GM18502 (cell line): ENCODE data around the gene AP1S1.
"Not testable (repeated sequence)": the region's sequence is repeated elsewhere in the genome, so short reads cannot be mapped to it uniquely, and the experiment has no call there.

ENCODE experiments used
- ATAC-seq: cut with Tn5 transposase; IDR thresholded peaks from one replicate; pipeline ENCODE4 v1.9.1; 2021; ENCODE audit warnings: mild to moderate bottlenecking; ENCODE audit not compliant: unreplicated experiment, poor library complexity

AP1S1 gene

DNA sequence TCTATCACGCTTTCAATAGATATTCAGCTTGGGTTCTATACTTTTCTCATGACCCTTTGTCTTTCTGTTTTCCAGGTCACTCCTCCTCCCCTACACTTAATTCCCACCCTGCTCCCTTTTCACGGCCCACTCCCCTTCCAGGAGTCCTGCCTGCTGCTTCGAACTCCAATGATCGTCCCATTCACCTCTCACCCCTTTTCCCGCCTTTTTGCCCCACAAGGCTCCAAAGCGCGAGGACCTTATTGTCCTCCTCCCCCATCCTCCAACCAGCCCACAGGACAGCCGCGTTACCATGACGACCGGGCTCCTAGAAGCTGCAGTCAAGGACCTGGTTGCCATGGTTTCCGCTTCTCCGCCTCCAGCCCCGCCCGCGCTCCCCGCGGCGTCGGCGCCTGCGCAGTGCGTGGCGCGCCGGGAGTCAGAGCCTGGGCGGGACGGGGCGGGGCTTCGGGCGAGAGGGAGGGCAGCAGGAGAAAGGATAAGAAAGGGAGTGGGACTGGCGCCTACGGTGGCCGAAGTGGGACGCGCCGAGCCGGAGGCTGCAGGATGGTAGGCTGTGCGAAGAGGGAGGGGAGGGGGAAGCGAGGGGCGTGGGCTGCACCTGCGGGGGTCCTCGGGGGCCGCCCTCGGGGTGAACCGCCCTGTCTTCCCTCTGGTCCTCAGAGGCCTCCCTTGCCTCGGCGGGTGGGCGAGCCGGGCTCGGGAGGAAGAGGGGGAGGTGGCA is at the start of gene AP1S1:
Gene AP1S1 (plus strand): TSS at position 508 of the 724 bp plus-strand sequence. CDS start 39 bp downstream, at position 547.
- ATAC-seq = peak; percentile 82

DNA sequence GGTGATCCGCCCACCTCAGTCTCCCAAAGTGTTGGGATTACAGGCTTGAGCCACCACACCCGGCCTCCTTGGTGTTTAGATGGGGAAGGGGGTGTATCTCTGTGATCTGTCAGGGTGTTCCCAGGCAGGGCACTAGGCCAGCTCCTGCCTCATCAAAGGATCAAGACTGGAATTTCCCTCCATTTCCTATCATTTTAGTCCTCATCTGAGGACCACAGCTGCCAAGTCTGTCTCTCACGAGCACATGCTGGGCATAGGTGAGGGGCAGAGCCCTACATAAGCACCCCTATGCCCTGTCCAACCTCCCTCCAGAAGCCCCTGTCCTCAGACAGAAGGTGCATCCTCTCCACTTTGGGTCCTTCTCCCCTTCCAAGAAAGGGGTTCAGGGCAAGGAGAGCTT is 49.5 kb upstream of the AP1S1 start:
- no peak for ATAC-seq

DNA sequence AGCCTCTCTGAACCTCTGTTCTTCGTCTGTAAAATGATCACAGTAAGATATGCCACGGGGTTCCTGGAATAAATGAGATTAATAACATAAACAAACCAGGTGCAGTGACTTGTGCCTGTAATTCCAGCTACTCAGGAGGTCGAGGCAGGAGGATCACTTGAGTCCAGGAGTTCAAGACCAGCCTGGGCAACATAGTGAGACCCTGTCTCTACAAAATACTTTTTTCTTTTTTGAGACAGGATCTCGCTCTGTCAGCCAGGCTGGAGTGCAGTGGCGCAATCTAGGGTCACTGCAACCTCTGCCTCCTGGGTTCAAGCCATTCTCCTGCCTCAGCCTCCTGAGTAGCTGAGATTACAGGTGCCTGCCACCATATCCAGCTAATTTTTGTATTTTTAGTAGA is 49.0 kb upstream of the AP1S1 start:
- ATAC-seq = not testable (repeated sequence)

DNA sequence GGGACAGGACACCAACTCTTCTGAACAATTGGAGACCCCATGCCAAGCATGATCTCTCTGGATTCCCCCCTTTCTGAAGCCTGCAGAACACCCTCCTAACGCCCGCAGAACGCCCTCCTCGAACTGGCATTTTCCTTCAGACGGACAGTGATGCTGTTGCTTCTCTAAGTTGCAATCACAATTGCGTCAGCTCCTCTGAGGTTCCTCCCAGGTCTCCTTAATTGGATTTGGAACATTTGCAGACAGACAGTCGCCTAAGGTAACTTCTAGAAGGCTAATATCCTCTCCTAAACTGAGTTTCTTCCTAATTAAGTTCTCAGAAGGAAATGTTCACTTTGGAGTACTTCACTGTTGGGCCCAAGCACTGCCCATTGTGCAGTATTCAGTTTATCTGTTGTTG is 47.9 kb upstream of the AP1S1 start:
- ATAC-seq = no peak

DNA sequence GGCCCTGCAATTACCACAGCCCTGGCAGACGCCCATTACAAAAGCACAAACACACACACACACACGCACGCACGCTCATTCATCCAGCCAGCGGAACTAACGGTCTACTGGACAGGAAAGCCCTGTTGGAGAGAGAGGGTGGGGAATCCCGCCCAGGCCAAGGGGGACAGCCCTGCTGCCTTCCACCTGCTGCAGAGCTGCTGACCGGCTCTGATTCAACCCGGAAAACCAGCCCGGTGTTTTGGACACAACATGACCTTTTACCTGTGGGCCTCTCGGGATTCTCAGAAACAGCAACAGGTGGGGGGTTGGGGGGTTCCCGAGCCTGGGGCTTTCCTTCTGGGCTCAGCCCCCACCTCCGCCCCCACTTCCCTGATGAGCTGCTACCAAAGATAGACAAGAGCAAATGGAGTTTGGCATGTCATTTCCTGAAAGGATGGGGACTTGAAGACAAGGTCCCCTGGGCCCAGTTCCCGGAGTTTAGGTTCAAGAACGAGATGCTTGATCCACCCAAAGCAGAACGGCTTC is 45.9 kb upstream of the AP1S1 start:
- no peak for ATAC-seq

DNA sequence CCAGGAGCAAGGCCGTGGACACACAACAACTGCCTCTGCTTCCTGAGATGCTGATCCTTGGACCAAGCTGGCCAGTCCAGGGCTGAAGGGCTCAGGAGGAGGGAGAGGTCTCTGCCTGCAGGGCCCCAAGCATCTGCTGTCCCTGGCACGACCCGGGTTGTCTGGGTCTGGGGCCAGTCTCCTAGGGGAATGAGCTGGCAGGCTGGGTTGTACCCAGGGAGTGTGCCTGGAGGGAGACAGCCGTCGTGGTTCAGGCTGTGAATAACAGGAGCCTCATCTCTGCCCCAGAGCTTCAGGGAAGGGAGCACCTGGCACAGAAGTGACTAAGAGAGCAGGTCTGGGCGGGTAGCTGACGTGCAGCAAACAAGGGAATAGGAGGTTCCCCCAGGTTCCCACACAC is 45.3 kb upstream of the AP1S1 start:
- ATAC-seq = no peak

DNA sequence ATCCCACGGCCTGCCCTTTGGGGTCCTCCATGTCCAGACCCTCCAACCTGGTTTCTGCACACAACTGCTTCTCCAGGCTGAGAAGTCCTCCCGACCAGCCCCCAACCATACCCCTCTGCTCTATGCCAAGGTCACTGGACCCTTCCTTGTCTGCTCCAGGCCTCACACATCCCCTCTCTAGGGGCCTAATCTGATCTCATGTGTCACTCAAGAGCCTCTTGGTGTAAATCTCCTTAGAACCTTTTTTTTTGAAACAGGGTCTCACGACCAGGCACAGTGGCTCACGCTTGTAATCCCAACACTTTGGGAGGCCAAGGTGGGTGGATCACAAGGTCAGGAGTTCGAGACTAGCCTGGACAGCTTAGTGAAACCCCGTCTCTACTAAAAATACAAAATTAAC is 44.9 kb upstream of the AP1S1 start:
- no peak for ATAC-seq

DNA sequence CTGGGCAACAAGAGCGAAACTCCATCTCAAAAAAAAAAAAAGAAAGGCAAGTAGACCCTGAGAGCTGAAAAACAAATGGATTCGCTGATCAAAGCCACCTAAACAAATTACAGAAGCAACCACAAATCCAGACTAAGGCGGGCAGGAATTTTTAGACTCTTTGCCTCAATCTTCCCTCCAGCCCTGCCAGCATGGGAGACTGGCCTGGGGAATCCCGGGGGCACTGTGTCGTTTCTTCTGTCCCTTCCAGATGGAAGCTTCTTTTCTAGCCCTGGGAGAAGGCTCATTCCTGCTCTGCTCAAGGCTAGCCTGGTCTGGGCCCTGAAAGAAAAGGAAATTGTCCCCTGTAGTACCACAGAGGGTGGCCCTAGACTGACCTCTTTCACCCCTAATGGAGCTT is 43.0 kb upstream of the AP1S1 start:
- ATAC-seq = no peak

DNA sequence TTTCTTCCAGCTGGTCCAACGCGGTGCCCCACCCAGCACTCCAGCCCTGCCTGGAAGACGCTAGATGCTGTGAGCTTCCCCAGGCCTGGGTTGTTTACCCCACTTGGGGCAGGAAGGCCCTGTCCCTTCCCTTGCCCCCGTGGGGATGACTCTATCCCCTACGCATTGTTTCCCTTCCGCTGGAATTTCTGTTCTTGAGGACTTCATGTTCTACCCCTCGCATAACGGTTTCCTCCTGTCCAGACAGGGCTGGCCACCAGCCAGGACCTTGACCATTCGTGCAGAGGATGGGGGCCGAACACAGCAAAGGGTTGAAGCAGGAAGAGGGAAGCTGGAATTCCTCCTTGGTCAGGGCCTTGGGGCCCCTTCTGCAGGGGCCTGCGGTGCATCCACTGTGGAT is 42.0 kb upstream of the AP1S1 start:
- ATAC-seq = no peak

DNA sequence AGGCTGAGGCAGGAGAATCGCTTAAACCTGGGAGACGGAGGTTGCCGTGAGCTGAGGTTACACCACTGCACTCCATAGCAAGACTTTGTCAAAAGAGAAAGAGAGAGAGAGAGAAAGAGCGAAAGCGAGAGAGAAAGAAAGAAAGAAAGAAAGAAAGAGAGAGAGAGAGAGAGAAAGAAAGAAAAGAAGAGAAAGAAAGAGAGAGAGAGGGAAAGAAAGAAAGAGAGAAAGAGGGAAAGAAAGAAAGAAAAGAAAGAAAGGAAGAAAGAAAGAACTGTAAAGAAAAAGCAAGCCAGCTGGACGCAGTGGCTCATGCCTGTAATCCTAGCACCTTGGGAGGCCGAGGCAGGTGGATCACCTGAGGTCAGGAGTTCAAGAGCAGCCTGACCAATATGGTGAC is 41.1 kb upstream of the AP1S1 start:
- ATAC-seq = not testable (repeated sequence)

DNA sequence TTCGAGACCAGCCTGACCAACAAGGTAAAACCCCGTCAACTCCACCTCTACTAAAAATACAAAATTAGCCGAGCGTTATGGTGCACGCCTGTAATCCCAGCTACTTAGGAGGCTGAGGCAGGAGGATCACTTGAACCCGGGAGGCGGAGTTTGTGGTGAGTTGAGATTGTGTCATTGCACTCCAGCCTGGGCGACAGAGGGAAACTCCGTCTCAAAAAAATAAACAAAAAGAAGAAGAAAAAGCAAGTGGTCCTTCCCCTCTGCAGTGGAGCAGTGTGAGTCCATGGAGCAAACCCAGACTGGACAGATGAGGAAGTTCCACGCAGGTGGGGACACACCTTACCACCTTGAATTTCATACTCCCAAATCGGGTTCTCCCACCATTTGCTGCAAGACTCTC is 40.4 kb upstream of the AP1S1 start:
- ATAC-seq = no peak

DNA sequence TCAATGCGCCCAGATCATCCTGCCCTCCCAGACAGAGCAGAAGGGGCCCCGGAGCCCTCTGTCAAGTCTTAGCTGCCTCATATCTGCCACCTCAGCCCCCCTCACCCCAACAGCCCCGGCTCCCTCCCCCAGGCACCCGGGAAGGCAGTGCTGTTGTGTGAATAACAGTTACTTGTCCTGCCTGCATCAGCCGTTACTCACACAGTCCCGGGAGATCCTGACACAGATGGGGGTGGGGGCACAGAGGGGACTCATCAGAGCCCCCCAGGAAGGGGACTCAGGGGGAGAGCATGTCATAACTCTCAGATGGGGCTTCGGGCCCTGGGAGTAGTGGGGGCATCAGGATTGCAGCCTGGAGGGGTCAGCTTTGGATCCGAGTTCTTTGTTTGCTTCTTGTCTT is 39.8 kb upstream of the AP1S1 start:
- ATAC-seq = no peak

DNA sequence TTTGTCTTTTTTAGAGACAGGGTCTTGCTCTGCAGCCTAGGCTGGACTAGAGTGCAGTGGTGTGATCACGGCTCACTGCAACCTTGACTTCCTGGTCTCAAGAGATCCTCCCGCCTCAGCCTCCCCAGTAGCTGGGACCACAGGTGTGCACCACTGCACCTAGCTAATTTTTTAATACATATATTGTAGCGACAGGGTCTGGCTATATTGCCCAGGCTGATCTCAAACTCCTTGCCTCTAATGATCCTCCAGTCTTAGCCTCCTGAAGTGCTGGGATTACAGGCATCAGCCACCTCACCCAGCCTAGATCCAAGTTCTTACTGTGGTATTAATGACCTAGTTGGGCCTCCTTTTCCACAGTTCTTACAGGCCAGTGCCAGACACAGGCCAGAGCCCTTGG is 39.1 kb upstream of the AP1S1 start:
- ATAC-seq = no peak

DNA sequence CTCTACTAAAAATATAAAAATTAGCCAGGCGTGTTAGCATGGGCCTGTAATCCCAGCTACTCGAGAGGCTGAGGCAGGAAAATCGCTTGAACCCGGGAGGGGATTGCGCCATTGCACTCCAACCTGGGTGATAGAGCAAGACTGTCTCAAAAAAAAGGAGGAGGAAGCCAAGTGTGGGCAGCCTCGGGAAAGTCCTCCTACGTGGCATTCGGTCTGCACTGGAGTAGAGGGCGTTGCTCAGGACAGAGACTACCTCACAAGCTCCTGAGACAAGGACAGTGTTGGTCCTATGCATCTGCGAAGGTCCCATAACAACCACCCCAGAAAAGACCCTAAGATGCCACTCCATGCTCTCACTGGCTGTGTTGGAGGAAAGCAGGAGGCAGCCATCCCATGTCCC is 37.4 kb upstream of the AP1S1 start:
- ATAC-seq = no peak

DNA sequence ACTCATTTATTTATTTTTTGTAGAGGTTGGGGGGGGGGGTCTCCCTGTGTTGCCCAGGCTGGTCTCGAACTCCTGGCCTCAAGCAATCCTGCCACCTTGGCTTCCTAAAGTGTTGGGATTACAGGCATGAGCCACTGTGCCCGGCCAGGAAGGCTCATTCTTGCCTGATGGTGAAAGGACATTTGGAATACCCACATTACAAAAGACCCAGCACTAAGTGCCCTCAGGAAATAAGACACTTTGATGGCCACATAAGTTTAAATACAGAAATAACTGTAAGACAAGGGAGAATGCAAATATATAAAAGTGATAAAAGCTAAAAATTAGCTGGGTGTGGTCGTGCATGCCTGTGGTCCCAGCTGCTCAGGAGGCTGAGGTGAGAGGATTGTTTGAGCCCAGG is 35.4 kb upstream of the AP1S1 start:
- ATAC-seq = no peak

DNA sequence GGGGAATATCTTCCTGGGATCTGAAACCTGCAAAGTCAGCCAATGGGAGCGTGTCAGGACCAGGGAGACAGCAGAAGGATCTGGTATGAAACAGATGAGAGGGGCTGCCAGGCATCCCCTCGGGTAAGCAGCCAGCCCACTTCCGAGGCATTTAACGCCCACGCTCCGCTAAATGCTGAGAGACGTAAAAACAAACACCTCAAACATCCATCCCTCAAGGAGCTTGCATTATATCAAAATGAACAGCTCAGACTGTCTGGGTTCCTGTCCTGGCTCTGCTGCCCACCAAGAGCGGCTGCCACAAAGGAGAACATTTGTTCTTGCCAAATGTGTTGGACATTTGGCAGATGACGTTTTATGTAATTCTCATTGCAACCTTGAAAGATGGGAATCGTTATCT is 34.4 kb upstream of the AP1S1 start:
- ATAC-seq = no peak

DNA sequence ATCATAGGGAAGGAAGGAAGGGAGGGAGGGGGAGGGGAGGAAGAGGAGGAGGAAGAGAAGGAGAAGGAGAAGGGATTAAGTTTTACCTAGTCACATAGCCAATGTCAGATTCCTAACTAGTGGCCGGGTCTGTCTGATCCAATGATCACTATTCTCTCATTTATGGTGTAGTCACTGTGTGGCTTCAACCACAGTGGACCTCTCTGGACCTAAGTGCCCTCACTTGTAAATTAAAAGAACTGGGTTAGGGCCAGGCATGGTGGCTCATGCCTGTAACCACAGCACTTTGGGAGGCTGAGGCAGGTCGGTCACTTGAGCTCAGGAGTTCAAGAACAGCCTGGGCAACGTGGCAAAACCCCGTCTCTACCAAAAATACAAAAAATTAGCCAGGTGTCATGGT is 34.0 kb upstream of the AP1S1 start:
- ATAC-seq = no peak

DNA sequence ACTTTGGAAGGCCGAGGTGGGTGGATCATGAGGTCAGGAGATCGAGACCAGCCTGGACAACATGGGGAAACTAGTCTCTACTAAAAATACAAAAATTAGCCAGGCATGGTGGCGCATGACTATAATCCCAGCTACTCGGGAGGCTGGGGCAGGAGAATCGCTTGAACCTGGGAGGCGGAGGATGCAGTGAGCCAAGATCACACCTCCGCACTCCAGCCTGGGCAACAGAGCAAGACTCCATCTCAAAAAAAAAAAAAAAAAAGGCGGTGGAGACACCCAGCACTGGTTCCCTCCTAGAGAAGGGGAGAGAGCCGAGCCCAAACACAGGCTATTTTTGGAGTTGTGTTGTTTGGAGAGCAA is 32.7 kb upstream of the AP1S1 start:
- ATAC-seq = not testable (repeated sequence)

DNA sequence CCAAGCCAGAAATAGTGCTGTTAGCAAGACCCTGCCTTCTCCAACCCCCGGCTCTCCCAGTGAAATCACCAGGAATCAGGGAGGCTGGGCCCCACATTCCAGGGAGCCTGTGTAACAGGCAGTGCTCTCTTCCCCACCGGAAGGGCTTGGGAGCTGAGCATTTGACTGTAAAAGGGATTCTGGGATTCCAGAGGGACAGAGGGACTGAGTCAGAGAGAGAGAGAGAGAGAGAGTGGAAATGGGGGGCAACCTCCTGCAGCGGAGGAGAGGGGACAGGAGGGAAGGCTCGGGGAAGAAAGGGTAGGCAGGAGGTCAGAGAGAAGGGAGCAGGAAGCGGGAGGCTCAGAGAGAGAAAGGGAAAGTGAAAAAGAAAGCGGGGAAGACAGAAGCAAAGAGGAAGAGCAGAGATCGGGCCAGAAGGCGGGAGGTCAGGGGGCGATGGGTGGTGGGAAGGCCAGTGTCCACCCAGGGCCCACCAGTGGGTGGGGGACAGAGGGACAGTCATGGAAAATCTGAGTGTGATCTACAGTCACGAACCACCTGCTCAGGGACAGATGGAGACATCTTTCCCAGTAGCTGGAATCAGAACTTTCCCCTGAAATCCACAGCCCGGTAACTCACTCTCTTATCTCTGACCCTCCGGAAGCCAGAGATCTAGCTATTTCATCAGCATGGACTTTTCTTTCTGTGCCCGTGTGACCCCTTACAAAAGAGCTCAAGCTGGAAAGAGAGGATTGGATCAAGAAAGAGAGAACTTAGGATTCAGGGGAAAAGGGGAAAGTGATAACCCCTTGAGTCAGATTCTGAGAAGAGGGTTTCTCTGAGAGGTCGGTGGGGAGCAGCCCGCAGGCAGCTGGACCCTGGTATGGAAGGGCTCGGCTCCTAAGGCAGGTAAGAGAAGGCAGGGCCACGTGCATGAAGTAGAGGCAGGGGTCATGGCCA is 32.0 kb upstream of the AP1S1 start:
- ATAC-seq = no peak

DNA sequence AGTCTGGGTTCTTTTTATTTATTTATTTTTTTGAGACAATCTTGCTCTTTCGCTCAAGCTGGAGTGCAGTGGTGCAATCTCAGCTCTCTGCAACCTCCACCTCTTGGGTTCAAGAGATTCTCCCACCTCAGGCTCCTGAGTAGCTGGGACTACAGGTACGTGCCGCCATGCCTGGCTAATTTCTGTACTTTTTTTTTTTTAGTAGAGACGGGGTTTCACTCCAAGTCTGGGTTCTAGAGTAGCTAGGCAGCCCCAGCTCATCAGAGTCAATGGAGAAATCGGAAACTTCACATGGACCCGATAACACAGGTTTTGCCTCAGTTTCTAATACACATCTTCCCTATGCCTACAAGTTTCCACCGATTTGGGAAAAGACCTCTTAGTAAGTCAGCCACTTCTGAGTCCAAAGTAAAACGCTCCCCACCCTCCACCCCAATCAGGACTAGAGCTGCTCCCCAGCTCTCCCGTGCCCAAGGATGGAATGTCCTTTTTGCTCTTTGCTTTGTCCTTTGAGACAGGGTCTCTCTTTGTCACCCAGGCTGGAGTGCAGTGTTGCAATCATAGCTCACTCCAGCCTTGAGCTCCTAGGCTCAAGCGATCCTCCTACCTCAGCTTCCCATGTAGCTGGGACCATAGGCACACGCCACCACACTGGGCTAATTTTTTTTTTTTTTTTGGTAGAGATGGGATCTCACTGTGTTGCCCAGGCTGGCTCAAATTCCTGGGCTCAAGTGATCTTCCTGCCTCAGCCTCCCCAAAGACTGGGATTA is 31.2 kb upstream of the AP1S1 start:
- ATAC-seq = no peak

DNA sequence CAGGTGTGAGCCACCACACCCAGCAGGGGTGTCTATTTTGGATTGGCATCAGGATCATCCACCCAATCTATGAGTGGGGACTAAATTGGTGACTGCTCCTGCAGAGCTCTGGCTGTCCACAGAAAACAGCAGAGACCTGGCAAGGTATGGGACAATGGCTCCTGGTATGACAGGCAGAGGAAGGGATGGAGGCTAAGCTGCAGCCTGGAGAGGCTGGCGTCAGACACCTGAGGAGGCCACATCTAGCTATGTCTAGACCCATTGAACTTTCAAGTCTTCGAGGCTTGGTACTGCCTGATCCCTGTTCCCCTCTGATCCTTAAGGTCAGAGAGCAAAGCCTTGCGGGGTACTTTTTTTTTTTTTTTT is 30.6 kb upstream of the AP1S1 start:
- no peak for ATAC-seq
